NT2/D1 (cell line): ENCODE results near the gene PDE11A.

ENCODE experiments used
- YY1 ChIP-seq: IDR thresholded peaks from 2 replicates; pipeline ENCODE4 v1.6.1; 2011; ENCODE audit not compliant: insufficient read length, insufficient read depth
- ZNF274 ChIP-seq: IDR thresholded peaks from 2 replicates; pipeline ENCODE4 v1.6.1; 2011; ENCODE audit warnings: mild to moderate bottlenecking, low read depth, low read length

DNA sequence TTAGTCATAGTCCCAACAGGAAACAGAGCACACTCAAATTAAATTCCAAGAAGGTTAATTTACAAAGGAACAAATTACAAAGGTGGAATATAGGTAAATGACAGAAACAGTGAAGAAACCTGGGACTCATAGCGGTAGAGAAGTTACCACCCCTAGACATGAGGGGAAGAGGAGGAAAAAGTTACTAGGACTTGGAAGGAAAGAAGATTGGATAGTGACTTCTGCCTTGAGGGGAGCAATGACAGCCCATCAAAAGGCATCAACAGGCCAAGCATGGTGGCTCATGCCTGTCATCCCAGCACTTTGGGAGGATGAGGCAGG is 2.4 kb upstream of the PDE11A start:
- TF ChIP-seq YY1 (no peak), ZNF274 (no peak)
